ENCODE measurements around the gene ANKRD44.

ANKRD44 gene

DNA sequence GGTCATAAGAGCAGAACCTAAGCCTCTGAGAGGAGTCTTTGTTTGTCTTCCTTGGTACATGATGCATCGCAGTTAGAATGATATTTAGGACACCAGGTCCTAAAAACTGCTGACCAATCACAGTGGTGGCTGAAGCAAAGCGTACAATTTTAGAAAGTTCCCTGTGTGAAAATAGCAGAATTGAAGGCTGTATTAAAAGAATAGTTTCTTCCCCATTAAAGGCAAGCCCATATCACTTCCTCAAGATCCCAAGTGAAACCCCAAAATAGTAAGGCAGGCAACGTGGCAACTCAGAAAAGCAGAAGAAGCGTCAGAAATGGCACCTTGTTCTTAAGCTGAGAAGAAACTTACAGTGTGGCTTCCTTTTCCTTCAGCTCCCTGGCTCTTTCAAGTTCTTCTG lies 229.3 kb downstream of the ANKRD44 start:
- no peaks in the 10 kb centered on the region for H3K36me3 ChIP-seq (ENCODE audit: control insufficient read depth in 1 of 2, insufficient read depth in 2 of 2, low read length in 2 of 2)
- no peak overlapping the region for H2BK12ac ChIP-seq (ENCODE audit: low read length)
- no peak overlapping the region for H4K12ac ChIP-seq (ENCODE audit: low read depth, low read length)
- no peaks in the 10 kb centered on the region for H3K79me2 ChIP-seq (ENCODE audit: control insufficient read depth, insufficient read depth, low read length, poor library complexity)
- no peak overlapping the region for H2AK5ac ChIP-seq (ENCODE audit: low read length)
- H3K9ac ChIP-seq (ENCODE audit: low read length) = no peak overlapping the region
- no peak overlapping the region for H3K4ac ChIP-seq (ENCODE audit: low read depth, low read length)
- H3K18ac ChIP-seq (ENCODE audit: low read length) = no peak overlapping the region
- H2BK120ac ChIP-seq (ENCODE audit: insufficient read depth, low read length, poor library complexity) = no peak overlapping the region
- no peak overlapping the region for H2BK5ac ChIP-seq (ENCODE audit: low read depth, low read length, poor library complexity)
- H3K9me3 ChIP-seq (ENCODE audit: insufficient read depth, low read depth, low read length) = no peaks in the 10 kb centered on the region
- H3K27me3 ChIP-seq (ENCODE audit: insufficient read depth, low read length) = no peaks in the 10 kb centered on the region
- no peak overlapping the region for H3K14ac ChIP-seq (ENCODE audit: low read length)
- H2AFZ ChIP-seq (ENCODE audit: insufficient read depth, low read length, poor library complexity) = no peak overlapping the region
- no peak overlapping the region for H3K4me2 ChIP-seq (ENCODE audit: low read length)
- H3K79me1 ChIP-seq (ENCODE audit: low read length) = no peaks in the 10 kb centered on the region
- no peak overlapping the region for H4K8ac ChIP-seq (ENCODE audit: low read depth, low read length)
- H3K27ac ChIP-seq (ENCODE audit: low read depth, low read length) = no peak overlapping the region
- H3K23ac ChIP-seq (ENCODE audit: low read length) = no peak overlapping the region
- DNase-seq = no peak
- no peaks in the 10 kb centered on the region for H3K4me1 ChIP-seq (ENCODE audit: control insufficient read depth in 1 of 2, insufficient read depth in 2 of 2, low read length in 2 of 2)
- no CpG with 5 or more reads among the region's 4 CpGs for WGBS (ENCODE audit: extremely low coverage, insufficient coverage, insufficient read length)
- H3K4me3 ChIP-seq (ENCODE audit: low read depth, low read length) = no peak overlapping the region
- H4K91ac ChIP-seq (ENCODE audit: low read depth, low read length) = no peak overlapping the region

DNA sequence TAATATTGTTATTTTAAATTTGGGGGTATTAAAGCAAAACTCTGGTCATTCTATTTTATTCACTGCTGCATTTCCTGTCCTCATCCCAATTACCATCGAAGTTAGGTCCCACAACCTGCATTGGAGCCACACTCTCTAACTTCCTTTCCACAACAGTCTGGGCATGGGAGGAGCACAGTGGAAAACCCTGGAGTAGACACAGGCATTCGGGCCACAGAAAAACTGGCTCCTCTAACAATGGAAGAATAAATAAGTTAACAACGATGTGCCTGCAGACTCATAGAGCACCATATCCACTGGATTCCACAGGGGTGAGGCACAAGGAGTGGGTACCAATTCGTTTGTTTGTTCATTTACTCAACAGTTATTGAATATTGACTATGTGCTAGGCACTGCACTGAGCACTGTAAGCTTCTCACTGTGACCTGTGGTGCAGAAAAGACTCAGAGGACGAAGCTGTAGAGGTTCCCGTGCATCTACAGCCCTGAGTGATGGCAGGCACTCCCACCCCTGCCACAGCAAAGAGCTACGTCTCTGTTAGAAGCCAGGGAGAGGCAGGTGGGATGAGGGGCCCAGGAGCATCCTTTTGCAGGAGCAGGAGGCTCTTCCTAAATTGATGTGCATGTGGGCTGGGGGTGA lies 229.9 kb downstream of the ANKRD44 start:
- no CpG with 5 or more reads among the region's 7 CpGs for WGBS (ENCODE audit: extremely low coverage, insufficient coverage, insufficient read length)
- Histone ChIP-seq H3K79me1 (ENCODE audit: low read length) (no peaks in the 10 kb centered on the region), H3K4me3 (ENCODE audit: low read depth, low read length) (no peak overlapping the region), H2BK120ac (ENCODE audit: insufficient read depth, low read length, poor library complexity) (no peak overlapping the region), H2AFZ (ENCODE audit: insufficient read depth, low read length, poor library complexity) (no peak overlapping the region), H3K4ac (ENCODE audit: low read depth, low read length) (no peak overlapping the region), H3K9me3 (ENCODE audit: insufficient read depth, low read depth, low read length) (no peaks in the 10 kb centered on the region), H3K23ac (ENCODE audit: low read length) (no peak overlapping the region), H3K9ac (ENCODE audit: low read length) (no peak overlapping the region), H3K14ac (ENCODE audit: low read length) (no peak overlapping the region), H3K27me3 (ENCODE audit: insufficient read depth, low read length) (no peaks in the 10 kb centered on the region), H2AK5ac (ENCODE audit: low read length) (no peak overlapping the region), H3K36me3 (ENCODE audit: control insufficient read depth in 1 of 2, insufficient read depth in 2 of 2, low read length in 2 of 2) (no peaks in the 10 kb centered on the region), H3K4me1 (ENCODE audit: control insufficient read depth in 1 of 2, insufficient read depth in 2 of 2, low read length in 2 of 2) (no peaks in the 10 kb centered on the region), H2BK5ac (ENCODE audit: low read depth, low read length, poor library complexity) (no peak overlapping the region), H3K79me2 (ENCODE audit: control insufficient read depth, insufficient read depth, low read length, poor library complexity) (no peaks in the 10 kb centered on the region), H4K8ac (ENCODE audit: low read depth, low read length) (no peak overlapping the region), H3K27ac (ENCODE audit: low read depth, low read length) (no peak overlapping the region), H3K4me2 (ENCODE audit: low read length) (no peak overlapping the region), H4K12ac (ENCODE audit: low read depth, low read length) (no peak overlapping the region), H2BK12ac (ENCODE audit: low read length) (no peak overlapping the region), H3K18ac (ENCODE audit: low read length) (no peak overlapping the region), H4K91ac (ENCODE audit: low read depth, low read length) (no peak overlapping the region)
- no peak for DNase-seq

DNA sequence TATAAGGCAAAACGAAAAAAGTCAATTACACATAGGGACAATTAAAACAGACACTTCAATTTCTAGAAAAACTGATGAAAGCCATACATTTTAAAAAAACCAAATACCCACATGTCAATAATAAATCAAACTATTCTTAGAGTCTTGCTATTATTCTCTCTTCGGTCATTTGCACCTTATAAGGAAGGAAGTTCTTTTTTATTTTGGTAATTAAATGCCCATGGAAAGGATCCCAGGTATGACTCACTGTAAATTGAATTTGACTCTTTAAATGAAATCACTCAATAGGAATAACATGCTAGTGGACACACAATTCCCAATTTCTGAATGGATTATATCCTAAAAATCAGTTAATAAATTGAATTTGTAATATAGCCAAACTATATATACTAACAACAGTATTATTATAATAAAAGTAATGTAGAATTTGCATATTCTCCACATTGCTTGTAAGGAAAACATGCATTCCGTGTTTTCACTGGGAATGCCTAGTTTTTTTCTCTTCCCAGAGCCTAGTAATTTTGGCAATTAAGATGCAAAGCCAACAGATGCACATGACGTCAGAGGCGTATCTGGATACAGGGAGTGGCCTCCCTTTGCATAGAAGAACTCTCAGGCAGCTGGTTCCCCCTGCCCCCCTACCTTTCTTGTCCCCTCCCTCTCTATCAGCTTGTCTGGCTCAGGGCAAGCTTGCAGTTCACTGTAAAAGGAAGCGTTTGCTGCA lies 230.6 kb downstream of the ANKRD44 start:
- Histone ChIP-seq H4K8ac (ENCODE audit: low read depth, low read length) (no peak overlapping the region), H3K27me3 (ENCODE audit: insufficient read depth, low read length) (no peaks in the 10 kb centered on the region), H2BK120ac (ENCODE audit: insufficient read depth, low read length, poor library complexity) (no peak overlapping the region), H2BK5ac (ENCODE audit: low read depth, low read length, poor library complexity) (no peak overlapping the region), H4K91ac (ENCODE audit: low read depth, low read length) (no peak overlapping the region), H3K18ac (ENCODE audit: low read length) (no peak overlapping the region), H3K9me3 (ENCODE audit: insufficient read depth, low read depth, low read length) (no peaks in the 10 kb centered on the region), H3K4me3 (ENCODE audit: low read depth, low read length) (no peak overlapping the region), H3K79me2 (ENCODE audit: control insufficient read depth, insufficient read depth, low read length, poor library complexity) (no peaks in the 10 kb centered on the region), H2AK5ac (ENCODE audit: low read length) (no peak overlapping the region), H4K12ac (ENCODE audit: low read depth, low read length) (no peak overlapping the region), H3K23ac (ENCODE audit: low read length) (no peak overlapping the region), H3K4ac (ENCODE audit: low read depth, low read length) (no peak overlapping the region), H3K9ac (ENCODE audit: low read length) (no peak overlapping the region), H3K27ac (ENCODE audit: low read depth, low read length) (no peak overlapping the region), H3K4me2 (ENCODE audit: low read length) (no peak overlapping the region), H3K36me3 (ENCODE audit: control insufficient read depth in 1 of 2, insufficient read depth in 2 of 2, low read length in 2 of 2) (no peaks in the 10 kb centered on the region), H3K14ac (ENCODE audit: low read length) (no peak overlapping the region), H3K4me1 (ENCODE audit: control insufficient read depth in 1 of 2, insufficient read depth in 2 of 2, low read length in 2 of 2) (no peaks in the 10 kb centered on the region), H2BK12ac (ENCODE audit: low read length) (no peak overlapping the region), H3K79me1 (ENCODE audit: low read length) (no peaks in the 10 kb centered on the region), H2AFZ (ENCODE audit: insufficient read depth, low read length, poor library complexity) (no peak overlapping the region)
- DNase-seq = no peak
- no CpG with 5 or more reads among the region's 6 CpGs for WGBS (ENCODE audit: extremely low coverage, insufficient coverage, insufficient read length)

DNA sequence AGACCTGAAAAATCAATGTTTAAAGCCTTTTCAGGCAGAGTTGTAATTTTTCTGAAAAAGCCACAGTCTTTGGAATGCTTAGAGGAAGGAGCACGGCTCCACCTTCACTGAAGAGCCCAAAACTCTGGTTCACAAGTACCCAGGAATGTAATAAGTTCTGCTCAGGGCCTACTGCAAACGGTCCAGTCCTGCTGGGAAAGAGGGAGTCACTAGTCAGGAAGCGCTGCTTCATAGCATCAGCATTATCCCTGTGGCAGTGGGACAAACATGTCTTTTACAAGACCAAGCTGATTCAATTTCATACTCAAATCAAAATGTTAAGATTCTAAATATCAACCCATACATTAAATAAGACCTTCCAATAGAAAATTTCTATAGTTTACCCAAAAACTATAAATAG lies 231.2 kb downstream of the ANKRD44 start:
- H3K23ac ChIP-seq (ENCODE audit: low read length) = no peak overlapping the region
- no peaks in the 10 kb centered on the region for H3K79me1 ChIP-seq (ENCODE audit: low read length)
- H2BK120ac ChIP-seq (ENCODE audit: insufficient read depth, low read length, poor library complexity) = no peak overlapping the region
- no peak overlapping the region for H3K14ac ChIP-seq (ENCODE audit: low read length)
- H3K4me1 ChIP-seq (ENCODE audit: control insufficient read depth in 1 of 2, insufficient read depth in 2 of 2, low read length in 2 of 2) = no peaks in the 10 kb centered on the region
- H4K91ac ChIP-seq (ENCODE audit: low read depth, low read length) = no peak overlapping the region
- no peak overlapping the region for H2AFZ ChIP-seq (ENCODE audit: insufficient read depth, low read length, poor library complexity)
- H4K12ac ChIP-seq (ENCODE audit: low read depth, low read length) = no peak overlapping the region
- H3K79me2 ChIP-seq (ENCODE audit: control insufficient read depth, insufficient read depth, low read length, poor library complexity) = no peaks in the 10 kb centered on the region
- no peak overlapping the region for H2AK5ac ChIP-seq (ENCODE audit: low read length)
- no peak overlapping the region for H2BK5ac ChIP-seq (ENCODE audit: low read depth, low read length, poor library complexity)
- WGBS (ENCODE audit: extremely low coverage, insufficient coverage, insufficient read length) = no CpG with 5 or more reads among the region's 3 CpGs
- H3K4ac ChIP-seq (ENCODE audit: low read depth, low read length) = no peak overlapping the region
- no peaks in the 10 kb centered on the region for H3K9me3 ChIP-seq (ENCODE audit: insufficient read depth, low read depth, low read length)
- H3K18ac ChIP-seq (ENCODE audit: low read length) = no peak overlapping the region
- no peak overlapping the region for H2BK12ac ChIP-seq (ENCODE audit: low read length)
- H3K4me2 ChIP-seq (ENCODE audit: low read length) = no peak overlapping the region
- no peaks in the 10 kb centered on the region for H3K36me3 ChIP-seq (ENCODE audit: control insufficient read depth in 1 of 2, insufficient read depth in 2 of 2, low read length in 2 of 2)
- no peak for DNase-seq
- H3K9ac ChIP-seq (ENCODE audit: low read length) = no peak overlapping the region
- no peaks in the 10 kb centered on the region for H3K27me3 ChIP-seq (ENCODE audit: insufficient read depth, low read length)
- H3K27ac ChIP-seq (ENCODE audit: low read depth, low read length) = no peak overlapping the region
- H4K8ac ChIP-seq (ENCODE audit: low read depth, low read length) = no peak overlapping the region
- H3K4me3 ChIP-seq (ENCODE audit: low read depth, low read length) = no peak overlapping the region

Data from trophoblast cell (in vitro differentiated cells and primary cell).